Ovary (tissue), 9 donors: Measurements from ENCODE around the gene LRMDA. TPM values are rescaled to one million over a fixed set of nuclear protein-coding genes. Genes with fewer than 3 reads are reported as not detected.

Experiments used
- DNase-seq, 5 donors: peaks; one replicate each; pipeline ENCODE4 v3.0.0-alpha.2; 2019 to 2020
- H3K27ac ChIP-seq, 2 donors: fragments of 200-600 bp; one replicate each; pipeline versions ENCODE4 v1.5.1 to v1.8.0; 2019 to 2022
- H3K27me3 ChIP-seq: fragments of 200-600 bp; one replicate; pipeline ENCODE4 v1.8.0; 2022
- H3K36me3 ChIP-seq: fragments of 200-600 bp; sonication (generic); one replicate; pipeline ENCODE4 v1.5.1; 2019
- H3K4me1 ChIP-seq: one replicate; pipeline ENCODE4 v1.8.1; 2013; ENCODE audit warnings: mild to moderate bottlenecking, moderate library complexity; ENCODE audit not compliant: insufficient read depth
- H3K4me3 ChIP-seq: fragments of 200-600 bp; sonication (generic); one replicate; pipeline ENCODE4 v1.5.1; 2017
- H3K9me3 ChIP-seq, 2 donors: fragments of 200-600 bp in 1 of 2; sonication (generic) in 1 of 2; one replicate each; pipeline versions ENCODE4 v1.5.1 to v1.8.1; 2013 to 2019; ENCODE audit warnings: mild to moderate bottlenecking in 1 of 2, moderate library complexity in 1 of 2
- EP300 ChIP-seq: sonication (generic); formaldehyde crosslinking; IDR thresholded peaks from one replicate; pipeline ENCODE4 v1.6.1; 2017; ENCODE audit warnings: antibody characterized with exemption
- POLR2A ChIP-seq: fragments of 450-650 bp; IDR thresholded peaks from one replicate; pipeline ENCODE4 v1.6.1; 2017; ENCODE audit warnings: antibody characterized with exemption, mild to moderate bottlenecking, moderate library complexity
- WGBS, 3 donors: extraction: QIAGEN DNeasy Blood & Tissue Kit in 1 of 3; methylation state at CpG; one replicate each; pipeline versions ENCODE4 v1.1.5 to v1.1.7; 2013 to 2017; 5-methylcytosine and 5-hydroxymethylcytosine counted together
- intact Hi-C, 4 donors: fragments of 100-400 bp; cut with DNase I; formaldehyde crosslinking; loops; one replicate each; pipeline versions ENCODE4 v1.11.0 to v1.15.1; 2022 to 2023
- polyA plus RNA-seq, 2 donors: library from polyadenylated mRNA; stranded (reverse); fragments of 200-250 nt in 1 of 2; fragments of 350-450 nt in 1 of 2; fragmentation: Illumina TruSeq in 1 of 2; extraction: RNeasy Lipid Tissue Mini Kit (QIAGEN cat#74804) in 1 of 2; gene quantifications; one replicate each; pipeline ENCODE4 v1.2.3, GENCODE V29; 2013 to 2014
- total RNA-seq, 7 donors: library from RNA; depleted of rRNA in 2 of 7; stranded (reverse); fragments of >200 nt in 2 of 7; fragmentation: NEBNext Ultra II Directional in 3 of 7; extraction: Animal tissue kit (Norgen Biotek cat#: 25700) in 3 of 7; gene quantifications; one replicate each; pipeline versions ENCODE4 v1.1.0 to v1.2.4, GENCODE V29; 2016 to 2023
- TF ChIP-seq, protein P1 (sequence below), 3 donors: fragments of 450-650 bp in 2 of 3; fragments of 200-600 bp in 1 of 3; IDR thresholded peaks; one replicate each; pipeline versions ENCODE4 v1.5.1 to v1.8.0; 2016 to 2022; ENCODE audit warnings: antibody characterized with exemption in 3 of 3, mild to moderate bottlenecking in 1 of 3
- donor health status: DM: no; HTN: no; CAD: no; lungs with moderate emphysema.
- donor health status: DM: no; HTN: no; CAD: no.
- donor health status: Bipolar disorder and iron deficiency.
- donor health status: DM: yes; HTN: yes; CAD: no.
- donor health status: DM: no; HTN: no; CAD: no.
- donor health status: DM: yes; HTN: yes; CAD: no.

The LRMDA gene
- total and polyA plus RNA-seq, 9 donors = 14.8 to 30.7 (median 22.9) TPM

DNA sequence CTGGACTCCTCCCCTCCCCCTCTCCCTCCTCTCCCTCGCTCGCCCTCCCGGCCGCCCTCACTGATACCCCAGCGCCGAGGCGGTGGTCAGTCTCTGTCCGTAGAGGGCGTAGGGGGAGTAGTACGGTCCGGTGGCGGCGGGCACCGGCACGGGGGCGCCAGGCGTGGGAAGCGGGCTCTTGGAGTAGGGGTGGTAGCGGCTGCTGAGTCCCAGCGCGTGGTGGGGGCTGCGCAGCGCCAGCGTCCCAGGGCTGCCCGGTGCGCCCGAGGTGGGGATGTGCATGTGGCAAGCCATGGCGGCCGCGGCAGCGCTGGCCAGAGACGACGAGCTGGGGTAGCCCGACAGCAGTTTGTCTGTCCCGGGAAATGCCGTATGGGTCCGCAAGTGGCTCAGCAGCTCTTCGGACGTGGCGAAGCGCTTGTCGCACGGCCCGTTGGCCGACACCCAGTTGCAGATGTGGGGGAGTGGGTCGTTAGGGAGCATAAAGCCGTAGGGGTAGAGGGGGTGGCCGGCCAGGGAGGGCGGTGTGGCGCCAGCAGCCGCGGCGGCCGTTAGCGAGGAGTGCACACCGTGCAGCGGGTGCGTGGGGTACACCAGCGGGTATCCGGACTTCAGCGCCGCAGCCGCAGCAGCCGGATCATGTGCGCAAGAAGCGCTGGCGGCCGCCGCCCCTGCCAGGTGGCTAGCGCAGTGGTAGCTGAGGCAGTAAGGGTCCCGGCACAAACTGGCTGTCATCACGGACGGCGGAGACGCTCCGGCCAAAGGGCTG, 32.5 kb upstream of the LRMDA start:
- DNase-seq = peak; percentile 56 to 70 (median 63)
- 29 to 42% (median 36%) methylated on average over 65 to 76 of the region's 76 CpGs for WGBS, 3 donors
- Histone ChIP-seq H3K27me3 (no peaks in the 10 kb centered on the region), H3K4me1 (peaks cover 3% of the 10 kb centered on the region), H3K36me3 (no peaks in the 10 kb centered on the region), H3K9me3 (no peaks in the 10 kb centered on the region), H3K27ac (peak overlapping the region; percentile 98), H3K4me3 (peak overlapping the region; percentile 93)
- TF ChIP-seq, protein P1, sequence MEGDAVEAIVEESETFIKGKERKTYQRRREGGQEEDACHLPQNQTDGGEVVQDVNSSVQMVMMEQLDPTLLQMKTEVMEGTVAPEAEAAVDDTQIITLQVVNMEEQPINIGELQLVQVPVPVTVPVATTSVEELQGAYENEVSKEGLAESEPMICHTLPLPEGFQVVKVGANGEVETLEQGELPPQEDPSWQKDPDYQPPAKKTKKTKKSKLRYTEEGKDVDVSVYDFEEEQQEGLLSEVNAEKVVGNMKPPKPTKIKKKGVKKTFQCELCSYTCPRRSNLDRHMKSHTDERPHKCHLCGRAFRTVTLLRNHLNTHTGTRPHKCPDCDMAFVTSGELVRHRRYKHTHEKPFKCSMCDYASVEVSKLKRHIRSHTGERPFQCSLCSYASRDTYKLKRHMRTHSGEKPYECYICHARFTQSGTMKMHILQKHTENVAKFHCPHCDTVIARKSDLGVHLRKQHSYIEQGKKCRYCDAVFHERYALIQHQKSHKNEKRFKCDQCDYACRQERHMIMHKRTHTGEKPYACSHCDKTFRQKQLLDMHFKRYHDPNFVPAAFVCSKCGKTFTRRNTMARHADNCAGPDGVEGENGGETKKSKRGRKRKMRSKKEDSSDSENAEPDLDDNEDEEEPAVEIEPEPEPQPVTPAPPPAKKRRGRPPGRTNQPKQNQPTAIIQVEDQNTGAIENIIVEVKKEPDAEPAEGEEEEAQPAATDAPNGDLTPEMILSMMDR (IDR thresholded peaks at IDR 0.05) = no peak
- TF ChIP-seq EP300 = no peak
- TF ChIP-seq POLR2A = no peak
- intact Hi-C loops = loop anchor here (2.0 to 10.0 kb wide), 8 partner anchors 102 to 1708 kb away; no protein-coding TSS in a partner anchor

DNA sequence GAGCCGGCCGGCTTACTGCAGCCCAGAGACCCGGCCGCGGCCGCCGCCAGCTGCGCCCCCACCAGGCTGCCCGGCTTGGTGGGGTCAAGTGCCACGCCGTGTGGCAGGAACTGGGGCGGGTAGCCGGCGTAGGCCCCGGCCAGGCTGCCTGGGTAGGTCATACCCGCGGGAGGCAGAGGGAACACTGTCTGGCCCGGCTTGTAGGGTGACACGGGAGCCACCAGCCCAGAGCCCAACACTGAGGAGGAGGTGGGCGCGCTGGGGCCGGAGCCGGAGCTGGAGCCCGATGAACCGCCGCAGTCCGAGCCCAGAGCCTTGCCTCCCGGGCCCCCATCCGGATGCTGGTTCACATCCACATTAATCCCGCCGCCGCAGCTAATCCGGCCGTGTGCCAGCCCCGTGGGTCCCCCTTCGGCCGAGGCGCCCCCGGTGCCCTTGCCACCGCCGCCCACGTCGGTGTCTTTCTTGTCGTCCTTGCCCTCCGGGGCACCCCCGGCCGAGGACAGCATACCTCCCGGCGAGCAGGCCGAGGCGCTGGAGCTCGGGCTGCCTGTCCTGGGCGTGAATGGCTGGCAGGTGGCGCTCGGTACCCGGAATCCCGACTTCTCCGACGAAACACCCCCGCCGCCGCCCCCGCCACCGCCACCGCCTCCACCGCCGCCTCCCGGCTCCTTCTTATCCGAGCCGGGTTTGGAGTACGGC, 31.8 kb upstream of the LRMDA start:
- H3K27me3 ChIP-seq = no peaks in the 10 kb centered on the region
- H3K27ac ChIP-seq = peak overlapping the region; percentile 98
- peak overlapping the region; percentile 93 for H3K4me3 ChIP-seq
- no peaks in the 10 kb centered on the region for H3K9me3 ChIP-seq
- WGBS, 3 donors = 3 to 4% (median 4%) methylated on average over 53 to 71 of the region's 71 CpGs
- no peaks in the 10 kb centered on the region for H3K36me3 ChIP-seq
- intact Hi-C loops = loop anchor here (2.0 to 10.0 kb wide), 15 partner anchors 102 to 1708 kb away; no protein-coding TSS in a partner anchor
- TF ChIP-seq POLR2A = no peak
- TF ChIP-seq, protein P1 (IDR thresholded peaks at IDR 0.05) = peak; percentile 38 to 54 (median 38)
- DNase-seq = peak; percentile 72 to 91 (median 88)
- H3K4me1 ChIP-seq = peaks cover 3% of the 10 kb centered on the region

DNA sequence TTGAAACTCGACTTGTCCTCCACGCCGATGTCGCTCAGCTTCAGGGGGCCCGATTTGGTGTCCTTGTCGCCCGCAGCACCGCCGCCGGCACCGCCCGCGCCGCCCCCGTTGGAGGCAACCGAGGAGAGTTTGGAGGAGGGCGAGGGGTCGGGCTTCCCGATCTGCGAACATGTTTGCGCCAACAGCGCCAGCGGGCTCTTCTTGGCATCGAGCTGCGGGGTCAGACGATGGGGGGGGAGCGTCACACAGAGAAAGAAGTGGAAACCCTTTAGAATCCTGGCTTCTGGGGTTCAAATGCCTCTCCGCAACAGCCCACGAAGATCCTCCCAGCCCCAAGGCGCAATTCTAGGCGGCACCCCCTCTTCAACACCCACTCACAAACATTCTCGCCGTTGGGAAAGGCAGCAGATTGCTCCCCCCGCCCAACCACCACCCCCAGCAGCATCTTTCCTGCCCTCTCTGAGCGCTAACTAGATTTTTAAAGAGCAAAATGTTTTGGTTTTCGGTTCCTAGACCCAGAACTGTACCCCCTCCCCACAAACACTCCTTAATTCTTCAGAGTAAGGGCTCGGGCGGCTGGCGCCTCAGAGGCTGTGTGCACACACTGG, 31.2 kb upstream of the LRMDA start:
- Histone ChIP-seq H3K27ac (peak overlapping the region; percentile 98), H3K36me3 (no peaks in the 10 kb centered on the region), H3K9me3 (no peaks in the 10 kb centered on the region), H3K4me3 (peak overlapping the region; percentile 93), H3K27me3 (no peaks in the 10 kb centered on the region), H3K4me1 (peaks cover 3% of the 10 kb centered on the region)
- TF ChIP-seq, protein P1 (IDR thresholded peaks at IDR 0.05) = no peak
- TF ChIP-seq POLR2A = no peak
- no peak for TF ChIP-seq EP300
- 0 to 1% (median 1%) methylated on average over 34 to 39 of the region's 39 CpGs for WGBS, 3 donors
- intact Hi-C loops = loop anchor here (5.0 to 10.0 kb wide), 9 partner anchors 255 to 1615 kb away; no protein-coding TSS in a partner anchor
- peak in 4 of 5 donors; percentile 63 to 75 (median 71) for DNase-seq
